HG03097 (cell line): ENCODE results near the gene SPINDOC.
"Not testable (repeated sequence)": the region's sequence is repeated elsewhere in the genome, so short reads cannot be mapped to it uniquely, and the experiment has no call there.

Experiments
- ATAC-seq: cut with Tn5 transposase; IDR thresholded peaks from one replicate; pipeline ENCODE4 v1.9.1; 2021; ENCODE audit not compliant: unreplicated experiment, low FRiP score

SPINDOC gene

DNA sequence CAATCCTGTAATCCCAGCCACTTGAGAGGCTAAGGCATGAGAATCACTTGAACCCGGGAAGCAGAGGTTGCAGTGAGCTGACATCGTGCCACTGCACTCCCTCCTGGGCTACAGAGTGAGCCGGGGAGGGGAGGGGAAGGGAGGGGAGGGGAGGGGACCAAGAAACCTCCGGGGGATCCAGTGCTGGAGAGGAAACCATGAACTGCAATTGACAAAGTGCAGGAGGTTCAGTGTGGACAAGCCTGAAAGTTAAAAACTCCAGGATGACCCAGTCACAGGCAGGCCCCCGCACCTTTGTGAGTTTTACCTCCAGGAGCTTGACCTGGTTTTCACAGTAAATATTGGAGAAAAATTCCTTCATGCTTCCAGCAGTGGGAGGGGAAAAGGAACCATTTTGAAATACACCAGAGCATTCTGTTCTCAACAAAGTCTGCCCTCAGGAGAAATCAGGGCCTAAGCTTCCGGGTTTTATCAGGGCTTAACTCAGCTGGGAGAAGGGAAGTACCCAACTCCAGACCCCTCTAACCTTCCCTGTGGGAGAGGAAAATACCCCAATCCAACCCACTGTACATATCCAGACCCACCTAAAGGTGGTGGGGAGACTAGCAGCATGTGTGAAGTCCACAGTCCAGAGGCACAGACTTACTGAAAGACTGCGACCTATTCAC is 29.2 kb upstream of the SPINDOC start:
- ATAC-seq = no peak

DNA sequence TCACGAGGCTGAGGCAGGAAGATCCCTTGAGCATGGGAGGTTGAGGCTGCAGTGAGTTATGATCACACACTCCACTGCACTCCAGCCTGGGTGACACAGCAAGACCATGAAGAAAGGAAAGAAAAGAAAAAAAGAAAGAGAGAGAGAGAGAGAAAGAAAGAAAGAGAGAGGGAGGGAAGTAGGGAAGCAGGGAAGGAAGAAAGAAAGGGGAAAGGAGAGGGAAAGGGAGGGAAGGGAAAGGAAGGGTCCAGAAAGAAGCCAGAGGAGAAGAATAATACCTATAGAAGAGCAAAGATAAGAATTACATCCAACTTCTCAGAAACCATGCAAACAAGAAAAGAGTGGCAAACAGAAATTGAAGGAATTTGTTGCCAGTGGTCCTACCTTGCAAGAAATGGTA is 27.4 kb upstream of the SPINDOC start:
- ATAC-seq = no peak

DNA sequence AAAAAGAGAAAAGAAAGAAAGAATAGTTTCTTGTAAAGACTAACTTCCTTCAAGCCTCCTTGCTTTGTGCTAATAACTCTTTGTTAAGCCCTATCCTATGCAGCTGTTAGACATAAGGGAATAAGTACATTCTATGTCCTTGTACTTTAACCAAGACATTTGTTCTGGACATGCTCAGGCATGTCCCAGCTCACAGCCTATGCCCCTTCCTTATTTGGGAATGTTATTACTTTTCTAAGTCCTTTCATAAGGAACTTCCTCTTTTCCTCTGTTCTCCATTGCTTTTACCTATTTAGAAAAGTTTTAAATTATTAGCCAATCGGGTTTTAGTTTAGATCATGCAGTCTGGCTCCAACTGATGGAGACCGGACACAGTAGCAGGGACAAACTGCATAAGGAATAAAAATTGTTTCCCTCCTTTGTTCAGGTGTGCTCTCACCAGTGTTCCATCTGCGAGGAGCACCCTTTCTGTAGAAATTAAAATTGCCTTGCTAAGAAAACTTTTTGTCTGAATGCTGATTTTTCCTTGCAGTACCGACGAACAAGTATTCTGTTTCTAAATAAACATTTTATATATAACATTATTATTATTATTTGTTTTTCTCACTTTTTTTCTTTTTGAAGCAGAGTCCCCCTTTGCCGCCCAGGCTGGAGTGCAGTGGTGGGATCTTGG is 21.6 kb upstream of the SPINDOC start:
- no peak for ATAC-seq

DNA sequence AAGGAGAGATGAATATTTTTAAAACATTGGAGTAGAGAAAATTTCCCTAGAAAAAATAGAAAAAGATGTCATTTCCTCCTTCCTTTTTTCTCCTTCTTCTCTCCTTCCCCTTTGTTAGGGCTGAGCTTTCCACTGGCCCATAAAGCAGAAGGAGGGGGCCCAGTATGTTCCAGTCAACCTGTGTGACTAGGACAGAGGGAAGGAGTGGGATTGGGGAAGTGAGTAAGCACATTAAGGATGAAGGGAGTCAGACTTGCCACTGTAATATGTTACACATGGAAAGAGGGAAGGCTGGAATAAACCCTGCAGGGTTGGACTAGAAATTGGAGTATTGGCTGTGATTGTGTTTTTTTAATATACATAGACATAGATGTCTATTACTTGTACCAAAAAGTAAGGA is 20.1 kb upstream of the SPINDOC start:
- no peak for ATAC-seq

DNA sequence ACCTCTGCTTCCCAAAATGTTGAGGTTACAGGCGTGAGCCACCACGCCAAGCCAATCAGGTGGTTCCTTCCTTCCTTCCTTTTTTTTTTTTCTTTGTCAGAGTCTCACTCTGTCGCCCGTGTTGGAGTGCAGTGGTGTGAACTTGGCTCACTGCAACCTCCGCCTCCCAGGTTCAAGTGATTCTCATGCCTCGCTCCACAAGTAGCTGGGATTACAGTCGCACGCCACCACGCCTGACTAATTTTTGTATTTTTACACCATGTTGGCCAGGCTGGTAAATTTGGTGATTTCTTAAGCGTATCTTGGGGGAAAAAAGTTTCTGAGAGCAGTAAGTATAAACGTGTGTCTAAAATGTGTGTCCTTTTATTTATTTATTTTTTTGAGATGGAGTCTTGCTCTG is 18.2 kb upstream of the SPINDOC start:
- ATAC-seq = no peak

DNA sequence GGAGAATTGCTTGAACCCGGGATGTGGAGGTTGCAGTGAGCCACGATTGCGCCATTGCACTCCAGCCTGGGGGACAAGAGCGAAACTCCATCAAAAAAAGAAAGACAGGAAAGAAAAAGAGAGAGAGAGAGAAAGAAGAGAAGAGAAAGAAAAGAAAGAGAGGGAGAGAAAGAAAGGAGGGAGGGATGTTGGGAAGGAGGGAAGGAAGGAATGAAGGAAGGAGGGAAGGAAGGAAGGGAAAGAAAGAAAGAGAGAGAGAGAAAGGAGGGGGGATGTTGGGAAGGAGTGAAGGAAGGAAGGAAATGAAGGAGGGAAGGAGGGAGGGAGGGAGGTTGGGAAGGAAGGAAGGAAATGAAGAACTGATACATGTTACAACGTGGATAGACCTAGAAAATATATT is 12.3 kb upstream of the SPINDOC start:
- no peak for ATAC-seq

DNA sequence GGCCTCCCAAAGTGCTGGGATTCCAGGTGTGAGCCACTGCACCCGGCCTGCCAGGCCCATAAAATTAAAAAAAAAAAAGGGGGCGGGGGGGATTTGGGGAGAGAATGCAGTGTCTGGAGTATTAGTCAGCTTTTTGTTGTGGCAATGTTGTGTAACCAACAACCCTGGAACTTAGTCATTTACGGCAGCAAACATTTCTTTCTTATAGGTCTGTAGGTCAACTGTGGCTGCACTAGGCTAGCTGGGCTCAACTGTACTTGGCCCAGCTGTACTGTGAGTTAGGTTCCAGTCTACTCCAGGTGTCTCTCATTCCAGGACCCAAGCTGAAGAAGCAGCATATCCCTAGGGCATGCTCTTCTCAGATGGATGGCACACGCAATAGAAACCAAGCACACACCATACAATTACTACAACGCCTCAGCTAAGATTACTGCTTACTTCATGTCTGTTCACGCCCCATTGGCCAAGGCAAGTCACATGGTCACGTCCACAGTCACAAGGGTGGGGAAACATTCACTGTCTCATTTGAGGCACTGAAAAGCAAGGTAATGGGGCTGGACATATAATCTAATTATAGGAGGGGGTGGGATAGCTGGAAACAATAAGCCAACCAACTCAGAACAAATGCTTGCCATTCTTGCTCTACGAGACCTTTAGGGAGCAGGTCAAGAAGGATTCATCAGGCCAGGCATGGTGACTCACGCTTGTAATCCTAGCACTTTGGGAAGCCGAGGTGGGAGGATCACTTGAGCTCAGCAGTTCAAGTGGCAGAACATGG is 10.4 kb upstream of the SPINDOC start:
- no peak for ATAC-seq

DNA sequence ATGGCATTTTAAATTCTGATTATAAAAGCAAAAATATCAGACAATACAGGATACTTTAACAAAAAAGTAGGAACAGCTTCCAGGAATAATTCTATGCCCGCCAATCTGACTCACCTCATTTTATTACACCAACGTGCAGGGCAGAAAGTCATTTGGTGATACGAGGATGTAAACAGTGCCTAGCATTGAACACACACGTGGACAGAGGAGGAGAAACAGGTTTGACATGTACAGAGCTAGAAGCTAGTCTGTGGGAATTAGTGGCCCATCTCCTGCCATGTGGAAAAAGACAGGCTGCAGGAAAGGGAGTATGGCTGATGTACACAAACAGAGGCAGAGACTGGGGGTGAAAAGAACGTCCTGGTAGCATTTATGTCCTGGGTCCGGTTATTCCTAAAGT is 9.0 kb upstream of the SPINDOC start:
- no peak for ATAC-seq

DNA sequence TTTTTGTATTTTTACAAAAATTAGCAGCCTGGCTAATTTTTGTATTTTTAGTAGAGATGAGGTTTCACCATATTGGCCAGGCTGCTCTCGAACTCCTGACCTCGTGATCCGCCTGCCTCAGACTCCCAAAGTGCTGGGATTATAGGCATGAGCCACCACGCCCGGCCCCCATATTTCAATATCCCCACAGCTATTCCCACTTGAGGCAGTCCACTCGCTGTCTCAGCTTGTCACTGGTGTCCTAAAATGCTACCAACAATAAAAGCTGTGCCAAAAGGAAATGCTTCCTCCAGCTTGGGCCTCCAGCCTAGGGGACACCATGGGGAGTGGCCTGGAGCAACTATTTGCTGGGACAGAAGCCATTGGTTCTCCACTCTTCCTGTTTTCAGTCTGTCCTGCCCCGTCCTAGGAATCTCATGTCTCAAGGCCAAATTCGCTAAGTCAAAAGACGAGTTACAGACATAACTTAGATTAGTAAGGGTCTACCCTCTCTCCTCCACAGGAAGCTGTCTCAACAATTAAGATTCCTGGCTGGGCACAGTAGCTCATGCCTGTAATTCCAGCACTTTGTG is 7.3 kb upstream of the SPINDOC start:
- no peak for ATAC-seq

DNA sequence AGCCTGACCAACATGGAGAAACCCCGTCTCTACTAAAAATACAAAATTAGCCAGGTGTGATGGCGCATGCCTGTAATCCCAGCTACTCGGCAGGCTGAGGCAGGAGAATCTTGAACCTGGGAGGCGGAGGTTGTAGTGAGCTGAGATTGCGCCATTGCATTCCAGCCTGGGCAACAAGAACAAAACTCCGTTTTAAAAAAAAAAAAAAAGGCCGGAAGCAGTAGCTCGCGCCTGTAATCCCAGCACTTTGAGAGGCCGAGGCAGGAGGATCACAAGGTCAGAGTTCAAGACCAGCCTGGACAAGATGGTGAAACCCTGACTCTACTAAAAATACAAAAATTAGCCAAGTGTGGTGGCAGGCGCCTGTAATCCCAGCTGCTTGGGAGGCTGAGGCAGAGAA is 2.9 kb upstream of the SPINDOC start:
- ATAC-seq = not testable (repeated sequence)

DNA sequence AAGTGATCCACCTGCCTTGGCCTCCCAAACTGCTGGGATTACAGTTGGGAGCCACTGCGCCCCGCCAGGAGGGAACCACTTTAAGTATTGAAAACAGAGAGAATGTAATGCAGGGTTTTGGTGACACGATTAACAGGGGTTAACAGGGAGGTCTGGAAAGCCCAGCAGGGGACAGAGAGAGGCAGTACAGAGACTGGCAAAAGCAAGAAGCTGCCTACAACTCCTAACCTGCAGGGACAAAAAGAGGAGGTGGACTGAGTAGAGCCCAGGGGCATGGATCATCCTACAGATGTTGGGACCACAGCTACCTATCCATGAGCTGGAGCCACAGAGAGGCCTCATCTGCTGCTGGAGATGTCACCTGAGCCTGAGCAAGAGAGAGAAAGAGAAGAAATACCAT is 1.7 kb upstream of the SPINDOC start:
- ATAC-seq = no peak

DNA sequence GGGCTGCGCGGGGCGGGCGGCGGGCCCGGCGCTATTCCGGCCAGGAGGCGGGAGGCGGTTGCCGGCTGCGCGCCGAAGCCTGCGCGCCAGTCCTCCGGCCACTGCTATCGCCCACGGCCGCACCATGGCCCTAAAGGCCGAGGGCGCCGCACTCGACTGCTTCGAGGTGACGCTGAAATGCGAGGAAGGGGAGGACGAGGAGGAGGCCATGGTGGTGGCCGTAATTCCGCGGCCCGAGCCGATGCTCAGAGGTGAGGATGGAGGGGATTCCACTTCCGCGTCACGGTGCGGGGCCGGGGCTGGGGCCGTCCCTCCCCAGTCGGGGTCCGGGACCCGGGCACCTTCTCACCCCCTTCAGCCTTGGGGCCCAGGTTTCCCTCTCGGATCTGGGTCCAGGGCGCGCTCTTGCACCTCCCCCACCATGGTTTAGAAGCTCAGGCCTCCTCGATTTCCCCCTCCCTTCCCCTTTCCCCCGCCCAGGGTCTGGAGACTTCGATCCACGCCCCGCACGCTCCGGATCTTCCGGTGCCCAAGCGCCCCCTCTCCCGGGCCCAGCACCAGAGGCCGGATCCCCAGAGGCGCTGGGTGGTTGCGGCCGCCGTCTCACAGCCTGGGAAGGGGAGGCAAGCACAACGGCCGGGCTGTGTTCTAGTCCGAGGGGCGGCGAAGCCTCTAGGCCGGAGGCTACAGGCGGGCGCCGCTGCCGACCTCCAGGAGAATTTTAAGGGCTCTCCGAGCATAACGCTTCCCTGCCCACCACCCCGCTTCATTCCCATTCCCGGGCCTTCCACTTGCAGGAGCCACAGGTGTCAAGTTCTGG is 517 bp downstream of the SPINDOC start:
- peak; percentile 36 for ATAC-seq

DNA sequence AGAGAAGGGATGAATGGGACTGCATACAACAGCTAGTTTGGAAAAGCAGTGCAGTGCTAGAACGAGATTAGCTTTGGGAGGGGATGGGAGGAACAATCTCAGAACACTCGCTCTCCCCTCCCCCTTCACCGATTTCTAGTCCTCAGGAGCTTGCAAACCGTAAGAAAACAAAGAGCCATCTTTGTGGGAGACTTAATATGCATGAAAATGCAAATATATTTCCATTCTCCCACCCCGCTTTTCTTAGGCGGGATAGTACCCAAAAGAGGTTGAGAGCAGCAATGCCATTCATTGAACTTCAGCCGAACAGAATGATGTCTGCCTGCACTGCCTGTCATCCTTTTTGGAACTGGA is 1.1 kb downstream of the SPINDOC start:
- no peak for ATAC-seq

DNA sequence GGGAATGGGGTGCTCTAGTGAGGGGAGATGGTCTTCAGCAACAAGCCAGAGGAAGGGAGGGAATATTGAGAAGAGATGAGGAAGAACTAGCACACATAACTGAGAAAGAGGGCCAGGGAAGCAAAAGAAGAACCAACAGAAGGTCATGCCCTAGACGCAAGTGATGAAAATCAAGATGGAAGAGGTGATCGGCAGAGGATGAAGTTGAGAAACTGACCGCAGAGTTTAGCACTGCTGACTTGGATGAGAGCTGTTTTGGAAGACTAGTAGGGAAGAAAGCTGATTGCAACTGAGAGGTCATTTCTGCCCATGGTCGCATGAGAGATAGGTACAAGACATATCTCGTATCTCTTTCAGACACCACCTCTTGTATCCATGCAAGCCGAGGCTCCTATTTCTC is 2.9 kb downstream of the SPINDOC start:
- no peak for ATAC-seq

DNA sequence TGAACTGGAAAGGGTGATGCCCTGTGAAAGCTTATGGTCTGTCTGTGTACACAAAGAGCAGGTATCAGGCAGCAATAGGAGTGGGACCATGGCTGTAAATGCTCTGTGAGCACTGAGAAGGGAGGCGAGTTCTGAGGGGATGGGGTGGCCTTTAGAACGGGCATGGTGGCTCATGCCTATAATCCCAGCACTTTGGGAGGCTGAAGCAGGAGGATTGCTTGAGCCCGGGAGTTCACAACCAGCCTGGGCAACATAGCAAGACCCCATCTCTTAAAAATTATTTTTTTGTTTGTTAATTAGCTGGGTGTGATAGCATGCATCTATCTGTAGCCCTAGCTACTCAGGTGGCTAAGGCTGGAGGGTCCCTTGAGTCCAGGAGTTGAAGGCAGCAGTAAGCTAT is 3.5 kb downstream of the SPINDOC start:
- ATAC-seq = no peak

DNA sequence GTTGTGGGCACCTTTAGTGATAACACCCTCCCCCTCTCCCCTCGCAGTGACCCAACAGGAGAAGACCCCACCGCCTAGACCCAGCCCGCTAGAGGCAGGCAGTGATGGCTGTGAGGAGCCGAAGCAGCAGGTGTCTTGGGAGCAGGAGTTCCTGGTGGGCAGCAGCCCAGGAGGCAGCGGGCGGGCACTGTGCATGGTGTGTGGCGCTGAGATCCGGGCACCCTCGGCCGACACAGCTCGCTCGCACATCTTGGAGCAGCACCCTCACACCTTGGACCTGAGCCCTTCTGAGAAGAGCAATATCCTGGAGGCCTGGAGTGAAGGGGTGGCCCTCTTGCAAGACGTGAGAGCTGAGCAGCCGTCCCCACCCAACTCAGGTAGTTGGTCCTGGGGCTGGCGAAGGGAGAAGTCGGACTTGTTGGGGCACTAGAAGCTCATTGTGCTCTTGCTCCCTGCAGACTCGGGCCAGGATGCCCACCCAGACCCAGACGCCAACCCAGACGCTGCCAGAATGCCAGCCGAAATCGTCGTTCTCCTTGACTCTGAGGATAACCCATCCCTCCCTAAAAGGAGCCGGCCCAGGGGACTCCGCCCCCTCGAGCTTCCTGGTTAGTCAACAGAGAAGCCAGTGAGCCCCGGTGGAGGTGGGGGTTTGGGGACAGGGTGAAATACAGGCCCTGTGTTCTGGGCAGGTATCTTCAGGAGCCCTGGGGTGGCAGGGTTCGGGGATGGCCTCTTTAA is 4.7 kb downstream of the SPINDOC start:
- no peak for ATAC-seq

DNA sequence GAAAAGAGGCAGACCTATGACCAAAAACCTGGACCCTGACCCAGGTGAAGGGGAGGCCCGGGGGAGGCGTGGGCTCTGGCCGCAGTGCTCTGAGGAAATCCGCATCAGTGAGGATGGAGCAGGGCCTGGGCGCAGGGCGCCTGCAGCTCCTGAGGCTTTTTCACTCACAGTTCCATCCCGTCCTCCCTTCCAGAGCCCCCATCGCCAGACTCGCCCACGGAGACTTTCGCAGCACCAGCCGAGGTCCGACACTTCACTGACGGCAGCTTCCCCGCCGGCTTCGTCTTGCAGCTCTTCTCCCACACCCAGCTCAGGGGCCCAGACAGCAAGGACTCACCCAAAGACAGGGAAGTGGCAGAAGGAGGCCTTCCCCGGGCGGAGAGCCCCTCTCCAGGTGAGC is 5.4 kb downstream of the SPINDOC start:
- no peak for ATAC-seq

DNA sequence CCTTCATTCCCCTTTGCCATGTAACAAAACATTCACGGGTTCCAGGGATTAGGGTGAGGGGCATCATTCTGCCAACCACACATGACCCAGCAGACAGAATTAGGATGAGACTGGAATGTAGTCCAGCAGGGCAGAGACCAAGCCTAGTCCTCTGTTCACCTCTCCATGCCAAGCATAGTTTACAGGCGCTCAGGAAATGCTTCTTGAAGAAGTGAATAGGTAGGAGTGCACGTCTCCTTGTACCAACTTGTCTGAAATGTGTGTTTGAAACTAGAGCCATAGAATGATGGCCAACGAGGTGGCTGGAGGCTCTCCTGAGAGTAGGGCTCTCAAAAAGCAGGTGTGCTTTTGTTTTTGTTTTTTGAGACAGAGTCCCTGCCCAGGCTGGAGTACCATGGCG is 8.2 kb downstream of the SPINDOC start:
- no peak for ATAC-seq

DNA sequence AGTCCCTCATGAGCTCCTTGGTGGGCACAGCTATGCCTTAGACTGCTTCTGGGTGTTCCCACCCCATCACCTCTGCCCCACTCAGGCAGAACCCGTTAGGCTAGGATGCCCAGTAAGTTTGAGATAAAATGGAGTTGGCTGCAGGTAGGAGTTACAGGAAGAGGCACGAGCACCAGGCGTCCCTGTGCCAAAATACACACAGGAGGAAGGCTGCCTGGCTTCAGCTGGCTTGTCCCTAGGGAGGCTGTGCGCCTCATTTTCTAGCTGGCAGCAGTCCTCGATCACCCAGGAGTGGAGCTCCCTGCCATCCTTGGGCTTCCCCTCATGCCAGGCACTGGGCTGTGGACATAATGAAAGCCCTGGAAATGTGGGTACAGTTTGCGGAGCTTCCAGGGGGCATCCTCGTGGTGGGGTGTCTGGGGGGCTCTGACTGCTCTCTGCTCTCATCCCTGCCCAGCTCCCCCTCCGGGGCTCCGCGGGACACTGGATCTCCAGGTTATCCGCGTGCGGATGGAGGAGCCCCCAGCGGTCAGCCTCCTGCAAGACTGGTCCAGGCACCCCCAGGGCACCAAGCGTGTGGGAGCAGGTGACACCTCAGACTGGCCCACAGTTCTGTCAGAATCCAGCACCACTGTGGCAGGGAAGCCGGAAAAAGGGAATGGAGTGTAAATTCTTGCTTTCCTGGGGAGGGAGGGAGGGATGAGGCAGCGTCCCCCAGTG is 13.4 kb downstream of the SPINDOC start:
- ATAC-seq = no peak
